HEK293 (cell line): ENCODE measurements around the gene COPZ1.

Source experiments
- CTCF ChIA-PET: fragments of 350-600 bp; formaldehyde crosslinking; extraction: SDS; loops from one replicate; lab custom pipeline; 2021; ENCODE audit warnings: antibody characterized with exemption; lab: Yijun Ruan, JAX
- POLR2A ChIA-PET: fragments of 300-600 bp; formaldehyde crosslinking; extraction: SDS; loops from one replicate; lab custom pipeline; 2020; ENCODE audit warnings: antibody characterized with exemption, inconsistent platforms; lab: Yijun Ruan, JAX
- H3K27ac ChIP-seq: fragments of 200-500 bp; sonication (Bioruptor generic); 2 replicates; pipeline ENCODE4 v1.5.1; 2014; ENCODE audit warnings: low read depth, low read length, control low read depth, inconsistent platforms; ENCODE audit errors: extremely low read depth
- H3K36me3 ChIP-seq, 2 experiments: fragments of 200-500 bp in 1 of 2; sonication (Bioruptor generic) in 1 of 2; 1 replicate in 1 of 2; 2 replicates in 1 of 2; pipeline ENCODE4 v1.5.1; 2014 to 2017; ENCODE audit warnings: inconsistent platforms in 2 of 2, low read length in 2 of 2; ENCODE audit not compliant: control insufficient read depth in 2 of 2, insufficient read depth in 1 of 2
- H3K4me1 ChIP-seq: fragments of 200-500 bp; sonication (Bioruptor generic); 2 replicates; pipeline ENCODE4 v1.5.1; 2014; ENCODE audit warnings: mild to moderate bottlenecking, low read length, inconsistent platforms; ENCODE audit not compliant: control insufficient read depth, insufficient read depth
- H3K4me3 ChIP-seq: 2 replicates; pipeline ENCODE4 v1.5.1; 2011; ENCODE audit warnings: low read depth, mild to moderate bottlenecking, control low read depth, low read length, moderate library complexity
- H3K9me3 ChIP-seq: fragments of 200-500 bp; sonication (Bioruptor generic); 2 replicates; pipeline ENCODE4 v1.5.1; 2014; ENCODE audit warnings: low read depth, low read length, inconsistent platforms; ENCODE audit not compliant: control insufficient read depth, insufficient read depth
- KLF1 ChIP-seq: fragments of 450-650 bp; formaldehyde crosslinking; IDR thresholded peaks from 2 replicates; pipeline ENCODE4 v1.5.1; 2016; ENCODE audit warnings: missing biosample characterization, missing genetic modification characterization
- KLF10 ChIP-seq: fragments of 450-650 bp; IDR thresholded peaks from 2 replicates; pipeline ENCODE4 v1.5.1; 2018; ENCODE audit warnings: missing biosample characterization, mild to moderate bottlenecking, missing genetic modification characterization
- KLF16 ChIP-seq: fragments of 450-650 bp; formaldehyde crosslinking; IDR thresholded peaks from 2 replicates; pipeline ENCODE4 v1.5.1; 2017; ENCODE audit warnings: missing biosample characterization, missing genetic modification characterization
- KLF9 ChIP-seq: fragments of 450-650 bp; formaldehyde crosslinking; IDR thresholded peaks from 2 replicates; pipeline ENCODE4 v1.5.1; 2016; ENCODE audit warnings: missing biosample characterization, missing genetic modification characterization, low read depth
- MEIS1 ChIP-seq: sonication (generic); formaldehyde crosslinking; IDR thresholded peaks from 2 replicates; pipeline ENCODE4 v1.8.1; 2022; ENCODE audit warnings: missing genetic modification reagents, mild to moderate bottlenecking, borderline replicate concordance
- SP2 ChIP-seq: fragments of 450-650 bp; formaldehyde crosslinking; IDR thresholded peaks from 2 replicates; pipeline ENCODE4 v1.5.1; 2016; ENCODE audit warnings: missing biosample characterization, missing genetic modification characterization
- SP3 ChIP-seq: fragments of 450-650 bp; formaldehyde crosslinking; IDR thresholded peaks from 2 replicates; pipeline ENCODE4 v1.5.1; 2016; ENCODE audit warnings: missing biosample characterization, missing genetic modification characterization
- SP7 ChIP-seq: fragments of 450-650 bp; formaldehyde crosslinking; IDR thresholded peaks from 2 replicates; pipeline ENCODE4 v1.5.1; 2016; ENCODE audit warnings: missing biosample characterization, missing genetic modification characterization
- ZBTB20 ChIP-seq: fragments of 450-650 bp; formaldehyde crosslinking; IDR thresholded peaks from 2 replicates; pipeline ENCODE4 v1.5.1; 2016; ENCODE audit warnings: missing biosample characterization, missing genetic modification characterization
- ZBTB26 ChIP-seq: fragments of 450-650 bp; formaldehyde crosslinking; optimal IDR thresholded peaks from 2 replicates; pipeline ENCODE3; 2016; ENCODE audit warnings: missing biosample characterization, mild to moderate bottlenecking, missing genetic modification characterization
- ZBTB8A ChIP-seq: fragments of 450-650 bp; formaldehyde crosslinking; IDR thresholded peaks from 2 replicates; pipeline ENCODE4 v1.5.1; 2016; ENCODE audit warnings: missing biosample characterization, missing genetic modification characterization
- ZFHX2 ChIP-seq: fragments of 450-650 bp; formaldehyde crosslinking; conservative IDR thresholded peaks from 2 replicates; pipeline ENCODE4 v1.5.1; 2016; ENCODE audit warnings: missing biosample characterization, missing genetic modification characterization
- ZIC2 ChIP-seq: fragments of 450-650 bp; formaldehyde crosslinking; IDR thresholded peaks from 2 replicates; pipeline ENCODE4 v1.5.1; 2016; ENCODE audit warnings: missing biosample characterization, missing genetic modification characterization
- ZNF10 ChIP-seq: fragments of 450-650 bp; formaldehyde crosslinking; IDR thresholded peaks from 2 replicates; pipeline ENCODE4 v1.5.1; 2017; ENCODE audit warnings: missing biosample characterization, missing genetic modification characterization
- ZNF114 ChIP-seq: fragments of 450-650 bp; formaldehyde crosslinking; IDR thresholded peaks from 2 replicates; pipeline ENCODE4 v1.5.0; 2017; ENCODE audit warnings: missing biosample characterization, missing genetic modification characterization
- ZNF184 ChIP-seq: fragments of 450-650 bp; IDR thresholded peaks from 2 replicates; pipeline ENCODE4 v1.5.1; 2018; ENCODE audit warnings: missing biosample characterization, mild to moderate bottlenecking, missing genetic modification characterization
- ZNF223 ChIP-seq: fragments of 450-650 bp; formaldehyde crosslinking; IDR thresholded peaks from 2 replicates; pipeline ENCODE4 v1.5.1; 2016; ENCODE audit warnings: missing biosample characterization, missing genetic modification characterization
- ZNF239 ChIP-seq: fragments of 450-650 bp; formaldehyde crosslinking; IDR thresholded peaks from 2 replicates; pipeline ENCODE4 v1.5.1; 2016; ENCODE audit warnings: missing biosample characterization, missing genetic modification characterization
- ZNF335 ChIP-seq: fragments of 450-650 bp; formaldehyde crosslinking; conservative IDR thresholded peaks from 2 replicates; pipeline ENCODE4 v1.5.1; 2016; ENCODE audit warnings: missing biosample characterization, missing genetic modification characterization
- ZNF341 ChIP-seq: fragments of 450-650 bp; formaldehyde crosslinking; IDR thresholded peaks from 2 replicates; pipeline ENCODE4; 2016; ENCODE audit warnings: low read depth, missing biosample characterization, missing genetic modification characterization
- ZNF513 ChIP-seq: fragments of 450-650 bp; IDR thresholded peaks from 2 replicates; pipeline ENCODE4 v1.5.1; 2018; ENCODE audit warnings: missing biosample characterization, missing genetic modification characterization
- ZSCAN30 ChIP-seq: fragments of 450-650 bp; IDR thresholded peaks from 2 replicates; pipeline ENCODE4 v1.5.1; 2018; ENCODE audit warnings: missing biosample characterization, mild to moderate bottlenecking, missing genetic modification characterization, moderate library complexity
- TF ChIP-seq, protein P1 (sequence below): fragments of 450-650 bp; formaldehyde crosslinking; IDR thresholded peaks from 2 replicates; pipeline ENCODE4 v1.5.1; 2016; ENCODE audit warnings: missing biosample characterization, missing genetic modification characterization
- TF ChIP-seq, protein P2 (sequence below): fragments of 450-650 bp; formaldehyde crosslinking; IDR thresholded peaks from 2 replicates; pipeline ENCODE4 v1.5.1; 2016; ENCODE audit warnings: missing biosample characterization, missing genetic modification characterization
- TF ChIP-seq, protein P3 (sequence below): fragments of 450-650 bp; formaldehyde crosslinking; IDR thresholded peaks from 2 replicates; pipeline ENCODE4 v1.5.1; 2016; ENCODE audit warnings: missing biosample characterization, missing genetic modification characterization
- TF ChIP-seq, protein P4 (sequence below): fragments of 450-650 bp; formaldehyde crosslinking; IDR thresholded peaks from 2 replicates; pipeline ENCODE4 v1.5.1; 2017; ENCODE audit warnings: missing biosample characterization, missing genetic modification characterization

COPZ1 gene

GRCh38 chr12:54390668-54391551, 66.0 kb downstream of the COPZ1 start:
- peaks cover 21% of the 10 kb centered on the region for H3K4me1 ChIP-seq
- peaks cover 0 to 16% of the 10 kb centered on the region in 2 experiments; a peak in 1 of 3 replicates for H3K36me3 ChIP-seq
- peak overlapping the region; percentile 53 for H3K4me3 ChIP-seq
- ChIA-PET CTCF (interaction anchor here (0.6 to 4.8 kb wide), 9 partner anchors 10 to 403 kb away, joined by 3 to 61 read pairs (median 5); no protein-coding TSS in a partner anchor), POLR2A (interaction anchor here (0.6 kb wide), 3 partner anchors 10 to 140 kb away, joined by 3 read pairs; no protein-coding TSS in a partner anchor)
- H3K9me3 ChIP-seq = no peaks in the 10 kb centered on the region
- H3K27ac ChIP-seq = peak overlapping the region; percentile 44; the same call in 1 of the 2 replicates
- peak; percentile 12 for TF ChIP-seq ZBTB26 (tag by site-specific recombination)
- TF ChIP-seq ZBTB8A = peak; percentile 92
- peak; percentile 73 for TF ChIP-seq ZNF341 (tag by site-specific recombination)
- no peak for TF ChIP-seq ZNF184 (tag by site-specific recombination)
- TF ChIP-seq ZFHX2 (tag by site-specific recombination) = peak; percentile 88
- TF ChIP-seq SP3 = peak; percentile 91
- peak; percentile 30; the same call in 1 of the 2 replicates for TF ChIP-seq KLF10
- peak; percentile 28; the same call in 1 of the 2 replicates for TF ChIP-seq ZBTB20 (tag by site-specific recombination)
- no peak for TF ChIP-seq ZNF239 (tag by site-specific recombination)
- TF ChIP-seq, protein P1, sequence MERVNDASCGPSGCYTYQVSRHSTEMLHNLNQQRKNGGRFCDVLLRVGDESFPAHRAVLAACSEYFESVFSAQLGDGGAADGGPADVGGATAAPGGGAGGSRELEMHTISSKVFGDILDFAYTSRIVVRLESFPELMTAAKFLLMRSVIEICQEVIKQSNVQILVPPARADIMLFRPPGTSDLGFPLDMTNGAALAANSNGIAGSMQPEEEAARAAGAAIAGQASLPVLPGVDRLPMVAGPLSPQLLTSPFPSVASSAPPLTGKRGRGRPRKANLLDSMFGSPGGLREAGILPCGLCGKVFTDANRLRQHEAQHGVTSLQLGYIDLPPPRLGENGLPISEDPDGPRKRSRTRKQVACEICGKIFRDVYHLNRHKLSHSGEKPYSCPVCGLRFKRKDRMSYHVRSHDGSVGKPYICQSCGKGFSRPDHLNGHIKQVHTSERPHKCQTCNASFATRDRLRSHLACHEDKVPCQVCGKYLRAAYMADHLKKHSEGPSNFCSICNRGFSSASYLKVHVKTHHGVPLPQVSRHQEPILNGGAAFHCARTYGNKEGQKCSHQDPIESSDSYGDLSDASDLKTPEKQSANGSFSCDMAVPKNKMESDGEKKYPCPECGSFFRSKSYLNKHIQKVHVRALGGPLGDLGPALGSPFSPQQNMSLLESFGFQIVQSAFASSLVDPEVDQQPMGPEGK (tag by site-specific recombination) = peak; percentile 94
- TF ChIP-seq ZNF513 (tag by site-specific recombination) = no peak
- TF ChIP-seq, protein P2, sequence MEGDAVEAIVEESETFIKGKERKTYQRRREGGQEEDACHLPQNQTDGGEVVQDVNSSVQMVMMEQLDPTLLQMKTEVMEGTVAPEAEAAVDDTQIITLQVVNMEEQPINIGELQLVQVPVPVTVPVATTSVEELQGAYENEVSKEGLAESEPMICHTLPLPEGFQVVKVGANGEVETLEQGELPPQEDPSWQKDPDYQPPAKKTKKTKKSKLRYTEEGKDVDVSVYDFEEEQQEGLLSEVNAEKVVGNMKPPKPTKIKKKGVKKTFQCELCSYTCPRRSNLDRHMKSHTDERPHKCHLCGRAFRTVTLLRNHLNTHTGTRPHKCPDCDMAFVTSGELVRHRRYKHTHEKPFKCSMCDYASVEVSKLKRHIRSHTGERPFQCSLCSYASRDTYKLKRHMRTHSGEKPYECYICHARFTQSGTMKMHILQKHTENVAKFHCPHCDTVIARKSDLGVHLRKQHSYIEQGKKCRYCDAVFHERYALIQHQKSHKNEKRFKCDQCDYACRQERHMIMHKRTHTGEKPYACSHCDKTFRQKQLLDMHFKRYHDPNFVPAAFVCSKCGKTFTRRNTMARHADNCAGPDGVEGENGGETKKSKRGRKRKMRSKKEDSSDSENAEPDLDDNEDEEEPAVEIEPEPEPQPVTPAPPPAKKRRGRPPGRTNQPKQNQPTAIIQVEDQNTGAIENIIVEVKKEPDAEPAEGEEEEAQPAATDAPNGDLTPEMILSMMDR (tag by site-specific recombination) = peak; percentile 91
- peak; percentile 30; the same call in 1 of the 2 replicates for TF ChIP-seq ZSCAN30 (tag by site-specific recombination)
- 0 out of 2 replicates have a peak, but pooled peaks have one; percentile 5 for TF ChIP-seq ZNF223 (tag by site-specific recombination)
- peak; percentile 44; the same call in 1 of the 2 replicates for TF ChIP-seq SP7 (tag by site-specific recombination)
- peak; percentile 57 for TF ChIP-seq ZNF335 (tag by site-specific recombination)
- TF ChIP-seq ZIC2 (tag by site-specific recombination) = peak; percentile 78
- TF ChIP-seq MEIS1 (CRISPR knock-in tag) = no peak
- peak; percentile 68 for TF ChIP-seq SP2 (tag by site-specific recombination)
- peak; percentile 64 for TF ChIP-seq KLF1 (tag by site-specific recombination)
- peak; percentile 100 for TF ChIP-seq ZNF10 (tag by site-specific recombination)
- TF ChIP-seq ZNF114 (tag by site-specific recombination) = no peak
- TF ChIP-seq KLF9 (tag by site-specific recombination) = peak; percentile 85
- TF ChIP-seq, protein P3, sequence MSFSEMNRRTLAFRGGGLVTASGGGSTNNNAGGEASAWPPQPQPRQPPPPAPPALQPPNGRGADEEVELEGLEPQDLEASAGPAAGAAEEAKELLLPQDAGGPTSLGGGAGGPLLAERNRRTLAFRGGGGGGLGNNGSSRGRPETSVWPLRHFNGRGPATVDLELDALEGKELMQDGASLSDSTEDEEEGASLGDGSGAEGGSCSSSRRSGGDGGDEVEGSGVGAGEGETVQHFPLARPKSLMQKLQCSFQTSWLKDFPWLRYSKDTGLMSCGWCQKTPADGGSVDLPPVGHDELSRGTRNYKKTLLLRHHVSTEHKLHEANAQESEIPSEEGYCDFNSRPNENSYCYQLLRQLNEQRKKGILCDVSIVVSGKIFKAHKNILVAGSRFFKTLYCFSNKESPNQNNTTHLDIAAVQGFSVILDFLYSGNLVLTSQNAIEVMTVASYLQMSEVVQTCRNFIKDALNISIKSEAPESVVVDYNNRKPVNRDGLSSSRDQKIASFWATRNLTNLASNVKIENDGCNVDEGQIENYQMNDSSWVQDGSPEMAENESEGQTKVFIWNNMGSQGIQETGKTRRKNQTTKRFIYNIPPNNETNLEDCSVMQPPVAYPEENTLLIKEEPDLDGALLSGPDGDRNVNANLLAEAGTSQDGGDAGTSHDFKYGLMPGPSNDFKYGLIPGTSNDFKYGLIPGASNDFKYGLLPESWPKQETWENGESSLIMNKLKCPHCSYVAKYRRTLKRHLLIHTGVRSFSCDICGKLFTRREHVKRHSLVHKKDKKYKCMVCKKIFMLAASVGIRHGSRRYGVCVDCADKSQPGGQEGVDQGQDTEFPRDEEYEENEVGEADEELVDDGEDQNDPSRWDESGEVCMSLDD (tag by site-specific recombination) = peak; percentile 89
- peak; percentile 67 for TF ChIP-seq KLF16 (tag by site-specific recombination)
- TF ChIP-seq, protein P4, sequence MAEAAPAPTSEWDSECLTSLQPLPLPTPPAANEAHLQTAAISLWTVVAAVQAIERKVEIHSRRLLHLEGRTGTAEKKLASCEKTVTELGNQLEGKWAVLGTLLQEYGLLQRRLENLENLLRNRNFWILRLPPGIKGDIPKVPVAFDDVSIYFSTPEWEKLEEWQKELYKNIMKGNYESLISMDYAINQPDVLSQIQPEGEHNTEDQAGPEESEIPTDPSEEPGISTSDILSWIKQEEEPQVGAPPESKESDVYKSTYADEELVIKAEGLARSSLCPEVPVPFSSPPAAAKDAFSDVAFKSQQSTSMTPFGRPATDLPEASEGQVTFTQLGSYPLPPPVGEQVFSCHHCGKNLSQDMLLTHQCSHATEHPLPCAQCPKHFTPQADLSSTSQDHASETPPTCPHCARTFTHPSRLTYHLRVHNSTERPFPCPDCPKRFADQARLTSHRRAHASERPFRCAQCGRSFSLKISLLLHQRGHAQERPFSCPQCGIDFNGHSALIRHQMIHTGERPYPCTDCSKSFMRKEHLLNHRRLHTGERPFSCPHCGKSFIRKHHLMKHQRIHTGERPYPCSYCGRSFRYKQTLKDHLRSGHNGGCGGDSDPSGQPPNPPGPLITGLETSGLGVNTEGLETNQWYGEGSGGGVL (tag by site-specific recombination) = peak; percentile 67
